GM06990 (cell line): ENCODE results near the gene MTCH1.

Experiments
- DNase-seq: peaks from one replicate; pipeline ENCODE4 v3.0.0-alpha.2; 2011; ENCODE audit not compliant: insufficient read length; ENCODE audit errors: extremely low read depth
- H3K27me3 ChIP-seq: replicated peaks from 2 replicates; pipeline ENCODE4 v1.6.0; 2011; ENCODE audit warnings: low read length; ENCODE audit not compliant: control insufficient read depth, insufficient read depth
- H3K36me3 ChIP-seq: 2 replicates; pipeline ENCODE4 v1.5.1; 2011; ENCODE audit warnings: low read length; ENCODE audit not compliant: control insufficient read depth, insufficient read depth
- H3K4me3 ChIP-seq: replicated peaks from 2 replicates; pipeline ENCODE4 v1.5.1; 2011; ENCODE audit warnings: low read depth, mild to moderate bottlenecking, control low read depth, low read length
- CTCF ChIP-seq: IDR thresholded peaks from 2 replicates; pipeline ENCODE4 v1.5.1; 2011; ENCODE audit warnings: low read length, control low read depth, mild to moderate bottlenecking, inconsistent platforms; ENCODE audit not compliant: insufficient read depth, poor library complexity, severe bottlenecking

The MTCH1 gene

GRCh38 chr6:36967301-36967700, 18.7 kb downstream of the MTCH1 start:
- TF ChIP-seq CTCF = no peak
- DNase-seq = no peak
- peaks cover 36% of the 10 kb centered on the region for H3K36me3 ChIP-seq

DNA sequence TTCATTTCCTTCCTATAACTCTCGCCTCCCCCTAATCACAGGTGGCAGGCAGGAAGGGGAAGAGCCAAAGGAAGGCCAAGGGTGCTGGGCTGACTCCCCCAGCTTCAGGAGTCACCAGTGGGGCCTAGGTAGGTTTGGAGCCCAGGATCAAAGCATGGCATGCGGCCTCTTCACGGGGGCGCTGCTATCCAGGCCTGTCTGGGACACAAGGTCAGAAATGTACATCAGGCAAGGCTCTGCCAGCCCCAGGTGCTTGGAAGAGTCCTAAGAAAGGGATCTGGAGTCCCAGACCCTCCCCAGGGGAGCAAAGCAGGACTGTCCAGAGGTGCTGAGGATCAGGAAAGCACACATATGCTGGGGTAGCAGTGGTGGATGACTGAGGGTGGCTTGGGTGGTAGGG, 21.1 kb downstream of the MTCH1 start:
- Histone ChIP-seq H3K4me3 (no peak overlapping the region), H3K27me3 (no peaks in the 10 kb centered on the region), H3K36me3 (peaks cover 15% of the 10 kb centered on the region)
- no peak for TF ChIP-seq CTCF
- no peak for DNase-seq

More at GRCh38 chr6:36967301-36967700, 18.7 kb downstream of the MTCH1 start:
- Histone ChIP-seq H3K4me3 (no peak overlapping the region), H3K27me3 (no peaks in the 10 kb centered on the region)

DNA sequence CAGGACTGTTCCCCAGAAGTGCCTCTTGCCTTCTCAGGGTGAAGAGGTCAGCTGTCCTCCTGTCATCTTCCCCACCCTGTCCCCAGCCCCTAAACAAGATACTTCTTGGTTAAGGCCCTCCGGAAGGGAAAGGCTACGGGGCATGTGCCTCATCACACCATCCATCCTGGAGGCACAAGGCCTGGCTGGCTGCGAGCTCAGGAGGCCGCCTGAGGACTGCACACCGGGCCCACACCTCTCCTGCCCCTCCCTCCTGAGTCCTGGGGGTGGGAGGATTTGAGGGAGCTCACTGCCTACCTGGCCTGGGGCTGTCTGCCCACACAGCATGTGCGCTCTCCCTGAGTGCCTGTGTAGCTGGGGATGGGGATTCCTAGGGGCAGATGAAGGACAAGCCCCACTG, 21.6 kb downstream of the MTCH1 start:
- H3K36me3 ChIP-seq = peaks cover 14% of the 10 kb centered on the region
- no peak overlapping the region for H3K4me3 ChIP-seq
- no peak for TF ChIP-seq CTCF
- no peaks in the 10 kb centered on the region for H3K27me3 ChIP-seq
- DNase-seq = no peak

GRCh38 chr6:36963451-36964290, 22.3 kb downstream of the MTCH1 start:
- no peak overlapping the region for H3K4me3 ChIP-seq
- TF ChIP-seq CTCF = no peak
- DNase-seq = no peak
- peaks cover 7% of the 10 kb centered on the region for H3K36me3 ChIP-seq
- no peaks in the 10 kb centered on the region for H3K27me3 ChIP-seq

DNA sequence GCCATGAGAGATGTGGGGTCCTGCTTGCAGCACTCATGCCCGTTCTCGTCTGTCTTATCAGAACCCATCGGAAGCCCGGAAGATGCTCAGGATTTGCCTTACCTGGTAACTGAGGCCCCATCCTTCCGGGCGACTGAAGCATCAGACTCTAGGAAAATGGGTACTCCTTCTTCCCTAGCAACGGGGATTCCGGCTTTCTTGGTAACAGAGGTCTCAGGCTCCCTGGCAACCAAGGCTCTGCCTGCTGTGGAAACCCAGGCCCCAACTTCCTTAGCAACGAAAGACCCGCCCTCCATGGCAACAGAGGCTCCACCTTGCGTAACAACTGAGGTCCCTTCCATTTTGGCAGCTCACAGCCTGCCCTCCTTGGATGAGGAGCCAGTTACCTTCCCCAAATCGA, 23.1 kb downstream of the MTCH1 start:
- peaks cover 1% of the 10 kb centered on the region for H3K36me3 ChIP-seq
- H3K27me3 ChIP-seq = no peaks in the 10 kb centered on the region
- DNase-seq = peak; percentile 37
- H3K4me3 ChIP-seq = no peak overlapping the region
- TF ChIP-seq CTCF = no peak
